Measurements from ENCODE around the gene HS1BP3. TPM values are rescaled to one million over a fixed set of nuclear protein-coding genes. Genes with fewer than 3 reads are reported as not detected.

HS1BP3 gene
- total RNA-seq, 1 experiment from 2014 or later: 19.6 TPM

DNA sequence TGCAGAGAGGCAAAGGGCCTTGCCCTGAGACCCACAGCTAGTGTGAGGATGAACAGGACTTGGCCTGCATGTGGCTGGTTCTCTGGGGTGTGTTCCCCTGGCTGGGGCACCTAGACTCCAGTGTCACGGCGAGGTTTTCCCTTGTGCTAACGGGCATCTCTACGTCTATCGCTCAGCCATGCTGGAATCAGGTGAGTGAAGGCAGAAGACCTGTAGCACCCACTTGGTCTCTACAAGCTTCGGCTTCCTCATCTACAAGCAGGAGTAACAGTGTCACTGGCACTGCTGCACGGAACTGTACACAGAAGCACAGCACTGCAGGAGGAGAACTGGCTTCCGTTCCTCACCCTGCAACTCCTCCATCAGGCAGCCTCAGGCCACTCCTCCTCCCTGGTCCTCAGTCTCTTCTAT is 30.6 kb downstream of the HS1BP3 start:
- Histone ChIP-seq H3K9ac (ENCODE audit: low read length) (no peak overlapping the region), H3K79me2 (ENCODE audit: low read length) (no peaks in the 10 kb centered on the region), H2AFZ (ENCODE audit: low read length) (no peak overlapping the region), H4K20me1 (ENCODE audit: low read length) (no peaks in the 10 kb centered on the region), H3F3A (ENCODE audit: low read length, unreplicated experiment) (no peaks in the 10 kb centered on the region), H3K4me2 (ENCODE audit: low read length) (no peak overlapping the region), H3K27me3 (ENCODE audit: low read length) (no peaks in the 10 kb centered on the region), H3K9me2 (replicated peaks; ENCODE audit: low read length) (no peaks in the 10 kb centered on the region), H3K4me3 (ENCODE audit: low read length) (no peak overlapping the region), H3K9me3 (ENCODE audit: low read length) (no peaks in the 10 kb centered on the region), H3K4me1 (ENCODE audit: insufficient read depth, low read length) (peaks cover 15% of the 10 kb centered on the region), H3K36me3 (ENCODE audit: low read depth, low read length) (no peaks in the 10 kb centered on the region), H3K27ac (ENCODE audit: low read length) (no peak overlapping the region)
- ATAC-seq (no peak), DNase-seq (no peak)
- POLR2A ChIA-PET (ENCODE audit: unreplicated experiment): no interaction called here
- CTCF ChIA-PET: no interaction called here
- BruUV-seq (replicated peaks): no TSS peak
- TF ChIP-seq, protein P1, sequence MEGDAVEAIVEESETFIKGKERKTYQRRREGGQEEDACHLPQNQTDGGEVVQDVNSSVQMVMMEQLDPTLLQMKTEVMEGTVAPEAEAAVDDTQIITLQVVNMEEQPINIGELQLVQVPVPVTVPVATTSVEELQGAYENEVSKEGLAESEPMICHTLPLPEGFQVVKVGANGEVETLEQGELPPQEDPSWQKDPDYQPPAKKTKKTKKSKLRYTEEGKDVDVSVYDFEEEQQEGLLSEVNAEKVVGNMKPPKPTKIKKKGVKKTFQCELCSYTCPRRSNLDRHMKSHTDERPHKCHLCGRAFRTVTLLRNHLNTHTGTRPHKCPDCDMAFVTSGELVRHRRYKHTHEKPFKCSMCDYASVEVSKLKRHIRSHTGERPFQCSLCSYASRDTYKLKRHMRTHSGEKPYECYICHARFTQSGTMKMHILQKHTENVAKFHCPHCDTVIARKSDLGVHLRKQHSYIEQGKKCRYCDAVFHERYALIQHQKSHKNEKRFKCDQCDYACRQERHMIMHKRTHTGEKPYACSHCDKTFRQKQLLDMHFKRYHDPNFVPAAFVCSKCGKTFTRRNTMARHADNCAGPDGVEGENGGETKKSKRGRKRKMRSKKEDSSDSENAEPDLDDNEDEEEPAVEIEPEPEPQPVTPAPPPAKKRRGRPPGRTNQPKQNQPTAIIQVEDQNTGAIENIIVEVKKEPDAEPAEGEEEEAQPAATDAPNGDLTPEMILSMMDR (conservative IDR thresholded peaks at IDR 0.05; ENCODE audit: low read depth, low read length): no peak
- TF ChIP-seq EZH2phosphoT487 (IDR thresholded peaks at IDR 0.05; ENCODE audit: borderline replicate concordance, low read length): no peak
- no peak for TF ChIP-seq EZH2 (IDR thresholded peaks at IDR 0.05; ENCODE audit: low read length, unreplicated experiment)
- intact Hi-C loops (cut with micrococcal nuclease): no loop called here

DNA sequence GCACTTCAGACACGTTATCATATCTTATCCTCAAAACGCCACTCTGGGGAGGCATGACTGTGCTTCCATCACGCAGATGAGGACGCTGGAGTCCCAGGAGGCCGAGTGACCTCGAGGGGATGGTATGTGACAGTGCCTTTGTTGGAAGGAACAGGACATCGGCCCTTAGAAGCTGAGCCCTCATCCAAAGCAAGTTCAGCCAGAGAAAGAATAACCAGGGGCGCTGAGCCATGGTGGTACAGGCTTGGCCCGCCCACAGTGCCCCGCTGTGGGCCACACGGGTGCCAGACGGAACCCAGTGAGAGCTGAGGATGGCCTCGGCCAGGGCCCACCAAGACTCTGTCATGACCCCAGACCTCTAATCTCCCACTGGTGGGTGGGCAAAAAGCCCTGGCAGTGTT is 31.3 kb downstream of the HS1BP3 start:
- Histone ChIP-seq H3K27me3 (ENCODE audit: low read length) (no peaks in the 10 kb centered on the region), H3K4me2 (ENCODE audit: low read length) (no peak overlapping the region), H3K4me3 (ENCODE audit: low read length) (no peak overlapping the region), H3K4me1 (ENCODE audit: insufficient read depth, low read length) (peaks cover 16% of the 10 kb centered on the region), H3F3A (ENCODE audit: low read length, unreplicated experiment) (no peaks in the 10 kb centered on the region), H3K9me3 (ENCODE audit: low read length) (no peaks in the 10 kb centered on the region), H4K20me1 (ENCODE audit: low read length) (no peaks in the 10 kb centered on the region), H2AFZ (ENCODE audit: low read length) (no peak overlapping the region), H3K9ac (ENCODE audit: low read length) (no peak overlapping the region), H3K79me2 (ENCODE audit: low read length) (no peaks in the 10 kb centered on the region), H3K36me3 (ENCODE audit: low read depth, low read length) (no peaks in the 10 kb centered on the region), H3K9me2 (replicated peaks; ENCODE audit: low read length) (no peaks in the 10 kb centered on the region), H3K27ac (ENCODE audit: low read length) (no peak overlapping the region)
- ChIA-PET CTCF (no interaction called here), POLR2A (ENCODE audit: unreplicated experiment) (no interaction called here)
- ATAC-seq (no peak), DNase-seq (no peak)
- intact Hi-C loops (cut with micrococcal nuclease): no loop called here
- TF ChIP-seq, protein P1 (conservative IDR thresholded peaks at IDR 0.05; ENCODE audit: low read depth, low read length): no peak
- TF ChIP-seq EZH2phosphoT487 (IDR thresholded peaks at IDR 0.05; ENCODE audit: borderline replicate concordance, low read length) (no peak), EZH2 (IDR thresholded peaks at IDR 0.05; ENCODE audit: low read length, unreplicated experiment) (no peak)
- BruUV-seq (replicated peaks): no TSS peak

DNA sequence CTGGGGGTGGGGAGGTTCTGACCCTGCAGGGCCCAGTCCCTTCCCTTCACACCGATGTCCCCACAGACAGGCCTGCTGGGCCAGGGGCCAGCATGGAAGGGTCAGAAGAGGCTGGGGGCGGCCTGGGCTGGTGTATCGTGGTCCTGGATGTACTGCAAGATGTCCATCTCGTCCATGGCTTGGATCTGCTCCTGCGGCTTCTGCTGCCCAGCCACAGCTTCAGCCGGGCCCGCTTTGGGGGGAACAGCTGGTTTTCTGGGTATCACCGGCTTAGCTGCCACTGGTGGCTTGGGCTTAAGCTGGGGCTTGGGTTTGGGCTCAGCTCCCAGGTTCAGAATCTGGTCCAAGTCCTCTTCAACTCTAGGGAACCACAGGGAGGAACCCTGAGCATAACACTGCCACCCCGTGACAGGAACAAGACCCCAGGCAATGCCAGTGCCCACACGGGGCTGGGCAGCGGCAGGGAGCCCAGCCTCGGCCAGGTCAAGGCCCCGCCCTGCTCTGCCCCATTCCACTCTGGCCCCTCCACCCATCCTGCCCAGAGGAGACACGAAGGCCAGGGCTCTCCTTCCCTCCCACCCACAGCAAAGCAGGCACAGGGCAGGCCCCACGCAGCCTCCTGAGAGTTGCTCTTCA is 31.9 kb downstream of the HS1BP3 start:
- no peak overlapping the region for H3K4me2 ChIP-seq (ENCODE audit: low read length)
- CTCF ChIA-PET: no interaction called here
- intact Hi-C loops (cut with micrococcal nuclease): no loop called here

More for the DNA sequence above, 31.9 kb downstream of the HS1BP3 start:
- ATAC-seq (no peak), DNase-seq (no peak)
- TF ChIP-seq, protein P1 (conservative IDR thresholded peaks at IDR 0.05; ENCODE audit: low read depth, low read length): no peak
- TF ChIP-seq EZH2 (IDR thresholded peaks at IDR 0.05; ENCODE audit: low read length, unreplicated experiment) (no peak), EZH2phosphoT487 (IDR thresholded peaks at IDR 0.05; ENCODE audit: borderline replicate concordance, low read length) (no peak)
- Histone ChIP-seq H3K9me2 (replicated peaks; ENCODE audit: low read length) (no peaks in the 10 kb centered on the region), H3K4me3 (ENCODE audit: low read length) (no peak overlapping the region), H3K27me3 (ENCODE audit: low read length) (no peaks in the 10 kb centered on the region), H3K27ac (ENCODE audit: low read length) (peak overlapping the region; percentile 86), H3K36me3 (ENCODE audit: low read depth, low read length) (no peaks in the 10 kb centered on the region), H3K9me3 (ENCODE audit: low read length) (no peaks in the 10 kb centered on the region), H2AFZ (ENCODE audit: low read length) (no peak overlapping the region), H3F3A (ENCODE audit: low read length, unreplicated experiment) (no peaks in the 10 kb centered on the region), H3K4me1 (ENCODE audit: insufficient read depth, low read length) (peaks cover 22% of the 10 kb centered on the region), H3K79me2 (ENCODE audit: low read length) (no peaks in the 10 kb centered on the region), H4K20me1 (ENCODE audit: low read length) (no peaks in the 10 kb centered on the region), H3K9ac (ENCODE audit: low read length) (peak overlapping the region; percentile 81; the same call in 1 of the 2 replicates)
- POLR2A ChIA-PET (ENCODE audit: unreplicated experiment): interaction anchor here (1.7 kb wide), 1 partner anchor 172 kb away, joined by 14 read pairs; the partner anchor contains the start of gene RHOB
- no TSS peak for BruUV-seq (replicated peaks)

Measured in PC-3 (cell line).